HFF-Myc (cell line): Measurements from ENCODE around the gene MCC.

Source experiments
- DNase-seq: peaks from one replicate; pipeline ENCODE4 v3.0.0-alpha.2; 2011; ENCODE audit warnings: low read depth; ENCODE audit errors: extremely low read depth
- H3K4me3 ChIP-seq: replicated peaks from 2 replicates; pipeline ENCODE4 v1.5.1; 2011; ENCODE audit warnings: low read depth, mild to moderate bottlenecking, control low read depth, low read length
- TF ChIP-seq, protein P1 (sequence below): IDR thresholded peaks from 2 replicates; pipeline ENCODE4 v1.5.1; 2012; ENCODE audit warnings: mild to moderate bottlenecking, low read depth, low read length, control low read depth; ENCODE audit errors: missing control alignments

MCC gene

DNA sequence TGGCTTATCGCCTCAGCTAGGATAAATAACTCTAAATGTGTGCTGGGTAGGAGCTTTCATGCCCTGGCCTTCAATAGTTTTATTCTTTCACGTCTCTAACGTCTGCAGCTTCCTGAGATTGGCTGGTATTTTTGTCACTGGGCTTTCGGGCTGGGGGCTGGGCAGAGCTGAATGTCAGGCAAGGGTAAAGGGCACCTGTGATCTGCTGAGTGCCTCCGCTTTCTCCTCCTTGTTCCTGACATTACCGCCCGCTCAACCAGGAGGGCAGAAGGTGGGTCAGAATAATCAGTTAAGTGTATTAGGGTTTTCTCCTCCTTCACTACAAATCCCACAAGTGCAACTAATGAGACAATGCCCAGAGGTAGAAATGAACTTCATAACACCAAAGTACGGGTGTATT is 270.1 kb downstream of the MCC start:
- TF ChIP-seq, protein P1, sequence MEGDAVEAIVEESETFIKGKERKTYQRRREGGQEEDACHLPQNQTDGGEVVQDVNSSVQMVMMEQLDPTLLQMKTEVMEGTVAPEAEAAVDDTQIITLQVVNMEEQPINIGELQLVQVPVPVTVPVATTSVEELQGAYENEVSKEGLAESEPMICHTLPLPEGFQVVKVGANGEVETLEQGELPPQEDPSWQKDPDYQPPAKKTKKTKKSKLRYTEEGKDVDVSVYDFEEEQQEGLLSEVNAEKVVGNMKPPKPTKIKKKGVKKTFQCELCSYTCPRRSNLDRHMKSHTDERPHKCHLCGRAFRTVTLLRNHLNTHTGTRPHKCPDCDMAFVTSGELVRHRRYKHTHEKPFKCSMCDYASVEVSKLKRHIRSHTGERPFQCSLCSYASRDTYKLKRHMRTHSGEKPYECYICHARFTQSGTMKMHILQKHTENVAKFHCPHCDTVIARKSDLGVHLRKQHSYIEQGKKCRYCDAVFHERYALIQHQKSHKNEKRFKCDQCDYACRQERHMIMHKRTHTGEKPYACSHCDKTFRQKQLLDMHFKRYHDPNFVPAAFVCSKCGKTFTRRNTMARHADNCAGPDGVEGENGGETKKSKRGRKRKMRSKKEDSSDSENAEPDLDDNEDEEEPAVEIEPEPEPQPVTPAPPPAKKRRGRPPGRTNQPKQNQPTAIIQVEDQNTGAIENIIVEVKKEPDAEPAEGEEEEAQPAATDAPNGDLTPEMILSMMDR, result no peak
- H3K4me3 ChIP-seq, result no peak overlapping the region
- no peak for DNase-seq

DNA sequence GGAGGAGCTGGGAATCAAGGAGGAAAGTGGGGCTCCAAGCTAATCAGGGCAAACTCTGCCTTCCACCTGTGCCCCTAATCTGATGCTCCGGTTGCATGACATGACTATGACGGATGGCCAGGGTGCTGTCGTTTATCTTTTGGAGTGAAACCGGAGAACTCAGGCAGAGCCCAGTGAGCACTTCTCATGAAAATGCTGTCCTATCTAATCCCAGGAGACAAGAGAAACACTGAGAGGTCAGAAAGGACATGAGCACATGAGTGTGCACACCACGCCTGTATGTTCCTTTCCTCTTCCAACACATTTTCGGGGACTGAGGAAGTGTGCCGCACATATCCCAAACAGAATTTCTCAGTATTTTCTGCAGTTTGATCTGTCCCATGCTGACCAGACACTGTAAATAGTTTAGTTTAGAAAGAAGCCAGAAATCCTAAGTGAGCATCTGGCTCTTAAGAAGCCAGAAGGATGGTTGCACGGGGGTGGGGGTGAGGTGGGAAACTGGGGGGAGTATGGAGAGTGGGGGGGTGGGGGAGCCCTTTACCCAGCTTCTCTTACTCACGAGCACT is 270.6 kb downstream of the MCC start:
- TF ChIP-seq, protein P1, result no peak
- DNase-seq, result no peak
- no peak overlapping the region for H3K4me3 ChIP-seq

DNA sequence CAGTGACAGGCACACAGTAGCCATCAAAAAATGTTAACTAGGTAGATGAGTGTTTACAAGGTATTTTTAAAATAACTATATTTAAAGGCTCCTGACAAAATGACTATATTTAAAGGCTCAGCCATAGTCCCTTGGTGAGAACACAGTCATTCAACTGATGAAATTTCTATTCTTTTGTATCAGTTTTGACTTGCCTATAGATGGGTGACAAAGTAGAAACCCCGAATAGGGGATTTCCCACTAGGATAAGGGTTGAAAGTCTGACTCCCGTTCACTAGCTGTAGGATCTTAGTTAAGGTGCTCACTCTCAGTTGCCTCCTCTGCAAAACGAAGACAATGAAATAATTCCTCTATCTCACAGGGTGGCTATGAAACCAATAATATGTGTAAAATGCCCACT is 271.7 kb downstream of the MCC start:
- TF ChIP-seq, protein P1, result no peak
- no peak for DNase-seq
- H3K4me3 ChIP-seq, result no peak overlapping the region

DNA sequence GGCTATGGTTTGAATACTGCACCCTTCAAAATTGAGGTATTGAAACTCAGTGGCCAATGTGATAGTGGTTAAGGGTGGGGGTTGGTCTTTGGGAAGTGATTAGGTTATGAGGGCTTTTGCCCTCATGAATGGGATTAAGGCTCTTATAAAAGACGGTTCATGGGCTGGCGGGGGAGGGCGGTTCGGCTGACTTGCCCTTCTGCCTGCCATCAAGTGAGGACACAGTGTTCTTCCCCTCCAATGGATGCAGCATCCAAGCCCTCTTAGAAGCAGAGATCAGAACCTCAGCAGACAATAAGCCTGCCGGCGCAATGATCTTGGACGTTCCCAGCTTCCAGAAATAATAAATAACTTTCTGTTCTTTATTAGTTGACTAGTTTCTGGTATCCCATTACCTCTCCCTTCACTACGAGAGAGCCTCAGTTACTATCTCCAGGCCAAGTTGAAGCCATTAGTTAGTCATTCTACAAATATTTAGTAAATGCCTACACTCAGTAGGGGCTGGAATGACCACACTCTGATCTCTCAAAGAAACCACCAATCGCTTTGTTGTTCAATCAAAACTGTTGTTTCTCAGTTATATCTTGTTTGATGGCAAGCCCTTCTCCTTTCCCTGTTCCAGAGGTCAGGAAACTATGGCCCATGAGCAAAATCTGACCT is 272.7 kb downstream of the MCC start:
- TF ChIP-seq, protein P1, result no peak
- no peak overlapping the region for H3K4me3 ChIP-seq
- DNase-seq, result no peak

DNA sequence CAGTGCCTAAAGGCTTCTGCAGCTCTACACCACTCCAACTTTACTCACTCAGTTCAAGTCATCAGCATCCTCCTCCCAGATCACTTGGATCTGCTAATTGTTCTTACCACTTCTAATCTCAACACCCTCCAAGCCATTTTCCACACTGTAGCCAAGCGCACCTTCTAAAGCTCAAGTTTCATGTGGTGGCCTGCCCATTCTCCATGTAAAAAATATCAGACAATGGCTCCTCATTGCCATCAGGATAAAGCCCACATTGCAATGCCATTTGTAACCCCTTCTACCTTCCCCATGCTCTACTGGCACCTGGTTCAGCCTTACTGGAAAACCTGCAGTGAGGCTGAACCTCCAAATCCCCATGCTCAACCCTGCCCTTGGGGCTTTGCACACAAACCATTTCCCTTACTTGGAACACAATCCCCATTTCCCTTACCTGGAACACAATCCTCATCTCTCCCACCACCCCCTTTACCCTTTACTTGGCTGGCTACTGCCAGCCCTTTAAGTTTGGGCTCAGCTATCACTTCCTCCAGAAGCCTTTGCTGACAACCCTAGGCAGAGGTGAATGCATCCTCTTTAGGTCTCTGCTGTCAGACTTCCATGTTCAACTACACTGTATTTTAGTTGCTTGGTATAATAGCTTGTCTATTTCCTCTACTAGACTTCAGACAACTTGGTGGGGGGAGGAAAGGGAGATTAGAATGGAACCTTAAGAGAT is 273.5 kb downstream of the MCC start:
- no peak for DNase-seq
- TF ChIP-seq, protein P1, result no peak
- H3K4me3 ChIP-seq, result no peak overlapping the region

DNA sequence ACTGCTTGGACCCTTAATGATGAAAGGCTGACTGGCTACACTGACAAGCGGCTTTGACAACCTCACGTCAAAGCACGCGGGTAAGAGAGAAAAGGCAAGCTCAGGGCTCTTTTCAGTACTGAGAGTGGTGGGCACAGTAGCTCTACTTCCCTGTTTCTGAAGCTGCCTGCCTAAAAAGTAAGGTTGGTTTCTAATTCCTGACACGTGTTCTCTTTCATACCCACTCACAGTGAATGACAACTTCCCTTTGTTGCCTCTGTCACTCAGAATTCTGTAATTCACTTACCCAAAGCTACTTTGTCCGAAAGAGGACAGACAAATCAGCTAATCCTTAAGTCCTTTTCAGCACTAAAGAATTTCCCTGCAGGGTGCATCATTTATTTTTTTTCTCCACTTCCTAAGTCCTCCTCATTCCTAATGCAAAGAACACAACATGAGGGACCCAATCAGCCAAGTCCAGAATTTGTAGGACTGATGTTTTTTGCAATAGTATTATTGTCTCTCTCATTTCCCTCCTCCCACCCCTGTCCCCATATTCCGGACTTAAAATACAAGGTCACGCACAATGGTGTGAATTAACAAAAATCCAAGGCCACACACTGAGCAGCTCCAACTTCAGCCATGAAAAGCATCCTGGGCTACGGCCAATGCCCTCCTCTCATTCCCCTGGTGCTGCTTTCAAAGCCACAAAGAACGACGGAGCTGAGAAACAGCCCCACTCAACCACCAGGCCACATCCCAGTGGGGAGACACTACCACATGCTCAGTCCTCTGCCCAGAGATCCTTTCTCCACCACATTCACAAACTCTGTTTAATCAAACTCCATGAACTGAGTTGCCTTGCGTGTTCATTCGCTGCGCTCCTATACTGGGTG is 274.5 kb downstream of the MCC start:
- no peak for DNase-seq

More for the DNA sequence above, 274.5 kb downstream of the MCC start:
- no peak overlapping the region for H3K4me3 ChIP-seq
- TF ChIP-seq, protein P1, result no peak
